ENCODE measurements around the gene SSTR1.

The SSTR1 gene

DNA sequence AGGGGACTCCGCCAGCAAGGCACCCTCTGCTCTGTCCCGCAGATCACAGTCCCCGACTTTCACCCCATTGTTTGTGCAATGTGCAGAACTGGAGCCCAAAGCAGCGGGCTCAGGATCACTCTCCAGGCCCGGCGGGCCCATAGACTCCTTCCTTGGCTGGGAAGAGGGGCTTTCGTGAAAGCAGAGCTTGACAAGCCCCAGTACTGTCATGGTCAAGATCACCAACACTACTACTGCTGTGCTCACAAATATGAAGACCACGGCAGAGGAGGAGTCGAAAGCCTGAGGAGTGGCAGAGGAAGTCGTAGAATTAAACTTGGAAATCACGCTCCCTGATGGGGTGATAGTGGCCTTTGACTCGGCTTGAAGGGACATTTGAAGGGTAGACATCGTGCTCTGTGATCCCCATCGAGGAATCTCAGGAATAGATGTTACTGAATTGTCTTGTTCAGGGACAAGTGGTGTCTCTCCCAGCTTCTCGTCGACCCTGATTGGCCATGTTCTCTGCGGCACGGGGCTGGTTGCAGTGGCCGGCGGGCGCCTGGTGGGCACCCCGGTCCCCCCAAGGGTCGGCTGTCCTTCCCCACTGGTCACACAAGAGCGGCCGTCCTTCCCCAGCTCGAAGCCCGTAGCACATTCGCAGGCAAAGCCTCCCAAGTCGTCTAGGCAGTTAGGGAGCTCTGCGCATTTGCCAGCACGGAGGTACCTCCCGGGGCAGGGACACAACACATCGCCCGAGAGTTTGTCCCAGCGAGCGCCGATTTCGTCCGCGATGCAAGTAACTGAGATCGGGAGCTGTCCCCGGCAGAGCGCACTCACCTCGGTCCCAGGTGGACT lies 47.1 kb downstream of the SSTR1 start:
- Histone ChIP-seq H4K20me1 (ENCODE audit: control insufficient read depth, insufficient read depth, low read depth, low read length) (no peaks in the 10 kb centered on the region), H3F3A (ENCODE audit: control insufficient read depth, insufficient read depth) (no peaks in the 10 kb centered on the region), H3K4me3 (ENCODE audit: low read length) (no peak overlapping the region), H3K9me2 (replicated peaks; ENCODE audit: control insufficient read depth, low read length) (no peaks in the 10 kb centered on the region), H3K4me1 (ENCODE audit: control insufficient read depth, low read length) (no peaks in the 10 kb centered on the region), H3K36me3 (ENCODE audit: control insufficient read depth, low read length) (no peaks in the 10 kb centered on the region), H3K4me2 (ENCODE audit: low read length) (no peak overlapping the region), H3K27ac (ENCODE audit: low read depth, low read length) (no peak overlapping the region), H3K9me3 (ENCODE audit: control insufficient read depth, insufficient read depth, low read length) (peaks cover 18% of the 10 kb centered on the region), H3K27me3 (ENCODE audit: control insufficient read depth, low read length) (no peaks in the 10 kb centered on the region), H3K79me2 (ENCODE audit: control insufficient read depth, low read length) (no peaks in the 10 kb centered on the region)
- TF ChIP-seq EZH2phosphoT487 (IDR thresholded peaks at IDR 0.05; ENCODE audit: borderline replicate concordance, low read length) = no peak
- no peak for TF ChIP-seq CTCF (IDR thresholded peaks at IDR 0.05; ENCODE audit: low read depth, low read length, poor library complexity, severe bottlenecking)

GRCh38 chr14:38255408-38255672 lies 47.6 kb downstream of the SSTR1 start:
- H3K27ac ChIP-seq (ENCODE audit: low read depth, low read length) = no peak overlapping the region
- H3K9me2 ChIP-seq (replicated peaks; ENCODE audit: control insufficient read depth, low read length) = no peaks in the 10 kb centered on the region
- no peaks in the 10 kb centered on the region for H3F3A ChIP-seq (ENCODE audit: control insufficient read depth, insufficient read depth)
- no peak for TF ChIP-seq CTCF (IDR thresholded peaks at IDR 0.05; ENCODE audit: low read depth, low read length, poor library complexity, severe bottlenecking)
- TF ChIP-seq EZH2phosphoT487 (IDR thresholded peaks at IDR 0.05; ENCODE audit: borderline replicate concordance, low read length) = no peak
- H3K27me3 ChIP-seq (ENCODE audit: control insufficient read depth, low read length) = no peaks in the 10 kb centered on the region
- H3K9me3 ChIP-seq (ENCODE audit: control insufficient read depth, insufficient read depth, low read length) = peaks cover 18% of the 10 kb centered on the region
- H3K79me2 ChIP-seq (ENCODE audit: control insufficient read depth, low read length) = no peaks in the 10 kb centered on the region
- H3K4me2 ChIP-seq (ENCODE audit: low read length) = no peak overlapping the region
- no peaks in the 10 kb centered on the region for H3K36me3 ChIP-seq (ENCODE audit: control insufficient read depth, low read length)
- H3K4me3 ChIP-seq (ENCODE audit: low read length) = no peak overlapping the region
- H4K20me1 ChIP-seq (ENCODE audit: control insufficient read depth, insufficient read depth, low read depth, low read length) = no peaks in the 10 kb centered on the region
- no peaks in the 10 kb centered on the region for H3K4me1 ChIP-seq (ENCODE audit: control insufficient read depth, low read length)

DNA sequence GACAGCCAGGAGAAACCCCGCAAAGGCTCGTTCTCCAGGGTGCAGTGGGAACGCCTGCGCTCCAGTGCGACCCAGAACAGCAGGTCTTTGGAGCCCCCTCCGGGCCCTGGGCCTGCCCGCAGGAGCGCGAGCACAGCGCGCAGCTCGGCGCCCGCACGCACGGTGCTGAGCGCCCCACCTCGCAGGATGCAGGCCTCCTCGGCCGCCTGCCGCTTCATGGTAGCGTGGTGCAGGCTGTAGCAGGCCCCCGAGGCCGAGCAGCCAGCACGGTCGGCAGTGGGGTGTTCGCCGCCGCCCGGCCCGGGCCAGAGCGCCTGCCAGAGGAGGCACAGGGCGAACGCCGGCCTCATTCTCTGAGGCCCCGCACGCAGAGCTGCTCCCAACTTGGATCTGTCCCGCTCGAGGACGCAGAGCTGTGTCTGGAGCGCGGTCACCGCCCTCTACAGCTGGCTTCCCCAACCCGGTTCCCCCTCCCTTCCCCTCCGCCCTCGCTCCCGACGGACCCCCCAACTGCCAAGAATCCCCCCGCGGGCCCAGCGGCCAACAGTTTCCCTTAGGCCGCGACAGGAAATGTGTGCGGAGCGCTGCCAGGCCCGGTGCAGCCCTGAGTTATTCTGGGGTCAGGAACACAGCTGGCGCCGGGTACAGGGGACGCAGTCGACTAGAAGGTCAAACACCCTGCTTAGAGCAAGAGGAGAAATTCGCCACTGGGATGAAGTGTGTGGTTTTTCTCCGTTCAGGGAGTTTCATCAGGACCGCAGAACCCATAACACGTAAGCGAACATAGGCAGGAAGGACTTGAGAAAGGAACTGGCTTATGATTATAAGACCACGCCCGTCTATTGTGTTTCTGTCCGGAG lies 48.2 kb downstream of the SSTR1 start, which contains the start of gene CLEC14A:
Gene CLEC14A (minus strand): TSS at position 421 of the 860 bp plus-strand sequence. CDS start 71 bp downstream, at position 350.
- no peak within 1 kb of the TSS for H3K4me3 ChIP-seq (ENCODE audit: low read length)
- no peaks in the 10 kb centered on the region for H3K36me3 ChIP-seq (ENCODE audit: control insufficient read depth, low read length)
- no peak within 1 kb of the TSS for H3K4me2 ChIP-seq (ENCODE audit: low read length)
- H4K20me1 ChIP-seq (ENCODE audit: control insufficient read depth, insufficient read depth, low read depth, low read length) = no peaks in the 10 kb centered on the region
- no peaks in the 10 kb centered on the region for H3K4me1 ChIP-seq (ENCODE audit: control insufficient read depth, low read length)
- H3K9me3 ChIP-seq (ENCODE audit: control insufficient read depth, insufficient read depth, low read length) = peaks cover 18% of the 10 kb centered on the region
- no peak within 1 kb of the TSS for H3K27ac ChIP-seq (ENCODE audit: low read depth, low read length)
- H3K79me2 ChIP-seq (ENCODE audit: control insufficient read depth, low read length) = no peaks in the 10 kb centered on the region
- no peaks in the 10 kb centered on the region for H3K9me2 ChIP-seq (replicated peaks; ENCODE audit: control insufficient read depth, low read length)
- H3K27me3 ChIP-seq (ENCODE audit: control insufficient read depth, low read length) = no peaks in the 10 kb centered on the region
- TF ChIP-seq CTCF (IDR thresholded peaks at IDR 0.05; ENCODE audit: low read depth, low read length, poor library complexity, severe bottlenecking) = no peak
- no peak for TF ChIP-seq EZH2phosphoT487 (IDR thresholded peaks at IDR 0.05; ENCODE audit: borderline replicate concordance, low read length)
- H3F3A ChIP-seq (ENCODE audit: control insufficient read depth, insufficient read depth) = no peaks in the 10 kb centered on the region
